Measurements from ENCODE around the gene CD48. TPM values are rescaled to one million over a fixed set of nuclear protein-coding genes. Genes with fewer than 3 reads are reported as not detected.

CD48 gene
- total RNA-seq, 1 experiment from 2014 or later: not detected

GRCh38 chr1:160646180-160646579 lies 65.4 kb downstream of the CD48 start:
- Histone ChIP-seq H3K4me3 (no peak overlapping the region), H3K27me3 (no peaks in the 10 kb centered on the region), H3K36me3 (no peaks in the 10 kb centered on the region), H3K4me1 (no peaks in the 10 kb centered on the region), H3K9me3 (replicated peaks) (no peaks in the 10 kb centered on the region), H3K27ac (no peak overlapping the region)
- no peak for DNase-seq

- no peaks in the 10 kb centered on the region for H3K4me1 ChIP-seq
- H3K4me3 ChIP-seq: no peak overlapping the region
- H3K27ac ChIP-seq: no peak overlapping the region
- H3K27me3 ChIP-seq: no peaks in the 10 kb centered on the region
- H3K9me3 ChIP-seq (replicated peaks): no peaks in the 10 kb centered on the region
- H3K36me3 ChIP-seq: no peaks in the 10 kb centered on the region
- no peak for DNase-seq
These were observed 66.1 kb downstream of the CD48 start for GRCh38 chr1:160645386-160646130.

GRCh38 chr1:160644399-160644798 lies 67.2 kb downstream of the CD48 start:
- DNase-seq: no peak
- H3K9me3 ChIP-seq (replicated peaks): no peaks in the 10 kb centered on the region

GRCh38 chr1:160643138-160643537 lies 68.5 kb downstream of the CD48 start:
- DNase-seq: no peak
- H3K27me3 ChIP-seq: no peaks in the 10 kb centered on the region

More at GRCh38 chr1:160644399-160644798, 67.2 kb downstream of the CD48 start:
- Histone ChIP-seq H3K27ac (no peak overlapping the region), H3K36me3 (no peaks in the 10 kb centered on the region), H3K27me3 (no peaks in the 10 kb centered on the region), H3K4me3 (no peak overlapping the region), H3K4me1 (no peaks in the 10 kb centered on the region)

DNA sequence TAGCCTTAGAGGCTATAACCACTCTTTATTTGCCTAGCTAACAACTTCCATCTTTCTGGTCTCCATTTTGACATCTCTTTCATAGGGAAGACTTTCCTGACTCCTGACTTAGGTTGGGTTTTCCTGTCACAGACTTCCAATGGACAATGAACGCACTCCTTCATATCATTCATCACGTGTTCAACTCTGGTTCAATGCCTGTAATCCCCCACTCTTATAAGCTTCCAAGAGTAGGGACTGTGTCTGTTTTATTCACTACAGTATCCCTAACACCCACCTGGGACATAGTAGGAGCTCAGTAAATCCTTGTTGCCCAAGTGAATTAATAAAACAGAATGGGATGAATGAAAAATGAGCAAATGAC lies 69.4 kb downstream of the CD48 start:
- H3K27me3 ChIP-seq: no peaks in the 10 kb centered on the region
- H3K9me3 ChIP-seq (replicated peaks): no peaks in the 10 kb centered on the region
- H3K4me3 ChIP-seq: no peak overlapping the region
- no peak for DNase-seq
- peaks cover 4% of the 10 kb centered on the region; the same call in 1 of the 2 replicates for H3K4me1 ChIP-seq
- no peaks in the 10 kb centered on the region for H3K36me3 ChIP-seq
- H3K27ac ChIP-seq: no peak overlapping the region

More at GRCh38 chr1:160643138-160643537, 68.5 kb downstream of the CD48 start:
- no peaks in the 10 kb centered on the region; the same call in 1 of the 2 replicates for H3K4me1 ChIP-seq
- H3K4me3 ChIP-seq: no peak overlapping the region
- H3K9me3 ChIP-seq (replicated peaks): no peaks in the 10 kb centered on the region
- no peak overlapping the region for H3K27ac ChIP-seq
- H3K36me3 ChIP-seq: no peaks in the 10 kb centered on the region

GRCh38 chr1:160641323-160642280 lies 70.0 kb downstream of the CD48 start:
- Histone ChIP-seq H3K4me1 (peaks cover 4% of the 10 kb centered on the region; the same call in 1 of the 2 replicates), H3K27ac (no peak overlapping the region), H3K9me3 (replicated peaks) (no peaks in the 10 kb centered on the region), H3K4me3 (no peak overlapping the region), H3K36me3 (no peaks in the 10 kb centered on the region), H3K27me3 (no peaks in the 10 kb centered on the region)
- DNase-seq: no peak

DNA sequence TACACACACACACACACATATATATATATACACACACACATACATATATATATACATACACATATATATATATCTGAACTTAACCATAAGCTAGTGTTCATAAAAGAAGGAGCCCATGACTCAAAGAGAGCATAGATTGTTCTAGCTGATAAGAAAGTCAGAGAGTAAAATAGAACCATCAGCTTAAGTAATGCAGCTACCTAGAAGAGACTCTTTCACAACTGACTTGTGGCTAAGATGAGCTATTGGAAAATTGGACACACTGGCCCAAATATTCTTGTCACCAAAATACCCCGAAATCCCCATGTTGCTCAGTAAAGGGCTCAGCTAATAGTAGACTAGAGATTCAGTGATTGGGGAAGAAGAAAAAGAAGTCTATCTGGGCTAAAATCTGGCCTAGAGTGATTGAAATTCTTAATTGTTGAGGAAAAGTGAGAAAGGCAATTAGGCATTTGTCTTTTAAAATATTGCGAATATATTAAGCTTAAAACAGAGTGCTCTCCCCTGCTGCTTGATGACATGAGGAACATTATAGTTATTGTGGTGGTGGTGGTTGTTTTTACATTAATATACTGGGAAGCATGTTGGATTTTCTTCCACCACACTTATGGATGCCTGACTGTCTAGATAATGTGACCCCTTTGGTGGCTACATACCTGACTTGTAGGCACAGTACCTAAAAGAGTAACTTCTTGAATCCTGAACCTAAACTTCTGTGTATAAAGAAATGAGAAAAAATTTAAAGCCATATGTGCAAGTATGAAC lies 71.1 kb downstream of the CD48 start:
- DNase-seq: no peak
- no peak overlapping the region for H3K4me3 ChIP-seq
- no peak overlapping the region for H3K27ac ChIP-seq
- H3K27me3 ChIP-seq: no peaks in the 10 kb centered on the region
- H3K4me1 ChIP-seq: peaks cover 4% of the 10 kb centered on the region; the same call in 1 of the 2 replicates
- no peaks in the 10 kb centered on the region for H3K9me3 ChIP-seq (replicated peaks)
- no peaks in the 10 kb centered on the region for H3K36me3 ChIP-seq

- DNase-seq: peak in 1 of 2 experiments; percentile 18
- H3K4me3 ChIP-seq: no peak overlapping the region
- H3K27ac ChIP-seq: no peak overlapping the region
- no peaks in the 10 kb centered on the region for H3K27me3 ChIP-seq
- peaks cover 4% of the 10 kb centered on the region; the same call in 1 of the 2 replicates for H3K4me1 ChIP-seq
- H3K36me3 ChIP-seq: no peaks in the 10 kb centered on the region
- H3K9me3 ChIP-seq (replicated peaks): no peaks in the 10 kb centered on the region
These were observed 72.0 kb downstream of the CD48 start for GRCh38 chr1:160639652-160640051.

- H3K4me3 ChIP-seq: no peak overlapping the region
- no peak for DNase-seq
- H3K9me3 ChIP-seq (replicated peaks): no peaks in the 10 kb centered on the region
- H3K27me3 ChIP-seq: no peaks in the 10 kb centered on the region
- H3K4me1 ChIP-seq: peaks cover 4% of the 10 kb centered on the region; the same call in 1 of the 2 replicates
- no peaks in the 10 kb centered on the region for H3K36me3 ChIP-seq
- no peak overlapping the region for H3K27ac ChIP-seq
These were observed 72.7 kb downstream of the CD48 start for GRCh38 chr1:160638926-160639325.

GRCh38 chr1:160638540-160638857 lies 73.1 kb downstream of the CD48 start:
- H3K36me3 ChIP-seq: no peaks in the 10 kb centered on the region
- peaks cover 4% of the 10 kb centered on the region; the same call in 1 of the 2 replicates for H3K4me1 ChIP-seq
- H3K4me3 ChIP-seq: no peak overlapping the region
- no peak for DNase-seq
- H3K9me3 ChIP-seq (replicated peaks): no peaks in the 10 kb centered on the region
- no peak overlapping the region for H3K27ac ChIP-seq
- H3K27me3 ChIP-seq: no peaks in the 10 kb centered on the region

DNA sequence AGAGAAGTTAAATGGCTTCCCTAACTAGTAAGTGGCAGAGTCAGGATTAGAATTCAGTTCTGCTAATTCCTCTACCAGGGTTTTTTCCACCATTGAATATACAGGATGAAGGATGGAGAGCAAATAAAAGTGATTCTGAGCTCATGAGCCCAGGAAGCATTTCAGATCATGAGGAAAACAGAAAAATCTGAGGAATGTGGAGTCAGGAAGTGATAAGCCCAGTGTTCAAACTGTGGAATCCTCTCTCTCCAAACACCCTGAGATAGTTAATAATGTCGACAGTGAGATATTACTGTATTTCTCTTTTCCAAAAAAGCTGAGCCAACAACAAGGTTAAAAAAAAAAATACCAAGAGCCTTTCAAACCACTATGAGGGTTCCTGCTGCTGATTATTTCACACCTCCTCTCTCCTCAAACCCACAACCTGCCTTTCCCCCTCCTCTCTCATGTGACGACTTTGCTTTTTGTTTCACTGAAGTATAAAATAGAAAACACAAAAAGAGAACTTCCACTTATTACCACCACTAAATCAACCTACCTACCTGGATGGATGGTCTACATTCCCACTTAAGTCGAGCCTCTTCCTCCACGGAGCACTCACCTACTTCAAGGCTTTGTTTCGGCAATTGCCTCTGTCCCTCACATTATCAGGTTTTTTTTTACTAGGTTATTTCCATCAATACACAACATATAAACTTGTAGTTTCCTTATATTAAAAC lies 73.6 kb downstream of the CD48 start:
- Histone ChIP-seq H3K27me3 (no peaks in the 10 kb centered on the region), H3K4me3 (no peak overlapping the region), H3K9me3 (replicated peaks) (no peaks in the 10 kb centered on the region), H3K4me1 (peaks cover 4% of the 10 kb centered on the region; the same call in 1 of the 2 replicates), H3K36me3 (no peaks in the 10 kb centered on the region), H3K27ac (no peak overlapping the region)
- no peak for DNase-seq

GRCh38 chr1:160637065-160637464 lies 74.6 kb downstream of the CD48 start:
- Histone ChIP-seq H3K36me3 (no peaks in the 10 kb centered on the region), H3K4me3 (no peak overlapping the region), H3K9me3 (replicated peaks) (no peaks in the 10 kb centered on the region), H3K4me1 (peaks cover 4% of the 10 kb centered on the region; the same call in 1 of the 2 replicates), H3K27ac (no peak overlapping the region), H3K27me3 (no peaks in the 10 kb centered on the region)
- DNase-seq: no peak

GRCh38 chr1:160636547-160636946 lies 75.1 kb downstream of the CD48 start:
- Histone ChIP-seq H3K27me3 (no peaks in the 10 kb centered on the region), H3K4me1 (peaks cover 4% of the 10 kb centered on the region; the same call in 1 of the 2 replicates)

DNA sequence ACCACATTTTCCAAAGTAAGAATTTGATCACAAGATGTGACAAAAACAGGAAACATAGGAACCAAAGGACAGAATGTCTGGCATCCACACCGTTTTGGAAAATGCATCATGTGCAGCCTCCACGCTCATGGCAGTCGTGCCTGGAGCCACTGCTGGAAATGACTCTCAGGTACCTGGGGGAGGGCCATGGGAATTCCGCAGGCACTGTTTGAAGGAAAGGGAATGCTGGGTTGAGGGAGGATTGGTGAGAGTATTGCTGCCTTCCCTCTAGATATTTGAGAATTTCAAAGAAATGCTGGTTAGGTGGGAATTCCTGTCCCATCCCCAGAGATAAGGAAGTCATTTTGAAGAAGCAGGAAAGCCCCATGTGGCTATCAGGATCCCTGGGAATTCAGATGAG lies 75.5 kb downstream of the CD48 start:
- no peak for DNase-seq
- Histone ChIP-seq H3K9me3 (replicated peaks) (no peaks in the 10 kb centered on the region), H3K27me3 (no peaks in the 10 kb centered on the region), H3K27ac (no peak overlapping the region), H3K4me3 (no peak overlapping the region), H3K36me3 (no peaks in the 10 kb centered on the region), H3K4me1 (peaks cover 8% of the 10 kb centered on the region; the same call in 1 of the 2 replicates)

More at GRCh38 chr1:160636547-160636946, 75.1 kb downstream of the CD48 start:
- no peak for DNase-seq
- Histone ChIP-seq H3K4me3 (no peak overlapping the region), H3K36me3 (no peaks in the 10 kb centered on the region), H3K9me3 (replicated peaks) (no peaks in the 10 kb centered on the region), H3K27ac (no peak overlapping the region)

Measured in SJCRH30 (cell line).